ENCODE measurements around the gene MOCS1.

GRCh38 chr6:39907871-39908575 is 26.2 kb downstream of the MOCS1 start:
- TF ChIP-seq TCF7L2 (IDR thresholded peaks at IDR 0.05; ENCODE audit: low read depth, low read length) = no peak
- TF ChIP-seq TEAD4 (IDR thresholded peaks at IDR 0.05; ENCODE audit: low read length) = no peak
- TF ChIP-seq TEAD4 (CRISPR knock-in tag; IDR thresholded peaks at IDR 0.05; ENCODE audit: borderline replicate concordance) = no peak
- TF ChIP-seq ZBTB7A (IDR thresholded peaks at IDR 0.05; ENCODE audit: borderline replicate concordance, control insufficient read depth, low read depth, low read length) = no peak
- no peak for TF ChIP-seq HDAC2 (IDR thresholded peaks at IDR 0.05)
- no peak for TF ChIP-seq IRF2 (CRISPR knock-in tag; IDR thresholded peaks at IDR 0.05)
- TF ChIP-seq, protein P1, sequence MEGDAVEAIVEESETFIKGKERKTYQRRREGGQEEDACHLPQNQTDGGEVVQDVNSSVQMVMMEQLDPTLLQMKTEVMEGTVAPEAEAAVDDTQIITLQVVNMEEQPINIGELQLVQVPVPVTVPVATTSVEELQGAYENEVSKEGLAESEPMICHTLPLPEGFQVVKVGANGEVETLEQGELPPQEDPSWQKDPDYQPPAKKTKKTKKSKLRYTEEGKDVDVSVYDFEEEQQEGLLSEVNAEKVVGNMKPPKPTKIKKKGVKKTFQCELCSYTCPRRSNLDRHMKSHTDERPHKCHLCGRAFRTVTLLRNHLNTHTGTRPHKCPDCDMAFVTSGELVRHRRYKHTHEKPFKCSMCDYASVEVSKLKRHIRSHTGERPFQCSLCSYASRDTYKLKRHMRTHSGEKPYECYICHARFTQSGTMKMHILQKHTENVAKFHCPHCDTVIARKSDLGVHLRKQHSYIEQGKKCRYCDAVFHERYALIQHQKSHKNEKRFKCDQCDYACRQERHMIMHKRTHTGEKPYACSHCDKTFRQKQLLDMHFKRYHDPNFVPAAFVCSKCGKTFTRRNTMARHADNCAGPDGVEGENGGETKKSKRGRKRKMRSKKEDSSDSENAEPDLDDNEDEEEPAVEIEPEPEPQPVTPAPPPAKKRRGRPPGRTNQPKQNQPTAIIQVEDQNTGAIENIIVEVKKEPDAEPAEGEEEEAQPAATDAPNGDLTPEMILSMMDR (IDR thresholded peaks at IDR 0.05 in 2 of 3, conservative IDR thresholded peaks at IDR 0.05 in 1 of 3; ENCODE audit: insufficient read depth in 2 of 3, low read depth in 1 of 3, low read length in 3 of 3) = no peak
